DMS153 treated with DMSO at 0.1 percent for 48 hours (cell line): ENCODE data around the gene MTUS2.

Experiments
- DNase-seq: peaks from one replicate; lab custom pipeline; 2025; ENCODE audit not compliant: unreplicated experiment; lab: John Stamatoyannopoulos, UW

The MTUS2 gene

DNA sequence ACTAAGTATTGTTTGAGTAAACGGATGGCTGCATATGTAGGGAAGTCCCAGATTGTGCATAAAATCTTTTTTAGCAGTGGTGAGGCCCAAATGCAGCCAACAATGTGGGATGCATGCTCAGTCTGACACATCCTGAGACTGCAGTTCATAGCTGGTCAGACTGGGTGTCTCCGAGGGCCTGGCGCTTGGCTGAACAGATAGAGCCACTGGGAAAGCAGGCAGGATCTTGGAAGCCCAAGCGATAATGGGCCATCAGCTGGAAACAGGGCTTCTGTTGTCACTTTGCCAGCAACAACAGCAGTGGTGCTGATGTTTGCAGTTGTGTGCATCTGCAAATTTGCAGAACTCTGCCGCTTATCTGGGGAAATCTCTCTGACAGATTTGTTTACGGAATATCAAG lies 36.1 kb downstream of the MTUS2 start:
- DNase-seq: no peak

DNA sequence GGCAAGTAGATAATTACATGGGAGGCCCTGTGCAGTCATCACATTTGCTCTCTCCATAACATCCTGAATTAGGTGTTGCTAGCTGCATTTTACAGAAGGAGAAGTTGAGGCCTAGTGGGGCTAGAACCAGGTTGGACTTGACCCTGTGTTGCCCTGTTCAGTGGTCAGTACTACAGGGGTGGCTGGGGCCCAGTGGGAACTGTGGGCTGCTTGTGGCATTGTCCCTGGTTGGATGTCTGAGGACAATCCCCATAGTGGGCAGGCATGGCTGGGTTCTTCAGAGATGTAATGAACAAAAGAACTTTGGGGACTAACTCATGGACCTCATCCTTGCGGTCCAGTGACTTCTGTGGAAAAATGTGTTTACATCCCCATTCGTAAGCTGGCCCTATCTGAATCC lies 38.9 kb downstream of the MTUS2 start:
- no peak for DNase-seq

DNA sequence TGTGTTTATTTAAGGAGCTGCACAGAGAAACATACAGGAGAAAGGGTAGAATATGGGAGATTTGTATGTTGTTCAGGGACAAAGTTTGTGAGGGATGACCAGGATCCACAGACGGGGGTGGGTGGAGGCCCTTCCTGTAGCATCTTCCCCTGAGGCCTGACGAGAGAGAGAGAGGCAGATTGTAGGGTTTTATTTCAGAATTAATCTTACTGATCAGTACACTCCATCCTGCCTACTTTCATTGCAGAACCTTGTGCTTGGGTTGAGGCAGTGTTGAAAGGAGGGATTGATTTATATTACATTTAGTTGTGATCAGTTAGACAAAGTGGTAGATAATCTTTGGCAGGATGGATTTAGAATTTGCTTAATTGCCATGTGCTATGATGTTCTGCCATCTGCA lies 39.6 kb downstream of the MTUS2 start:
- DNase-seq: no peak

DNA sequence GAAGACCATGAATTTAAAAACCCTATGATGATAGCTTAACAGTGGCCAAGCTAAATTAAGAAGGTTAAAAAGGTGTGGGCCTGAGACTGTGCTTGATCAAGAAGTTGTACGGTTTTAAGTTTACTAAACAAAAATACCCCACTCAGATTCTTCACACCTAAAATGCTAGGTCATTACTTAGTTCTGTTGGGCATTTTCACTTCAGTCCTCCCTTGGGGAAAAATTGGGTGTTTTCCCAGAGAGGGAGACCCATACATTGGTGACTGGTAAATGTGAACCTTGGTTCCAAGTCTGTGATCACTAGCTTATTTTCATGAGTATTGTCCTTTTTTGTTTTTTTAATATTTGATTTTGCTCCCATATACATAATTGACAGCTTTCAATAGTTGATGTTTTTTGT lies 44.4 kb downstream of the MTUS2 start:
- DNase-seq: no peak

DNA sequence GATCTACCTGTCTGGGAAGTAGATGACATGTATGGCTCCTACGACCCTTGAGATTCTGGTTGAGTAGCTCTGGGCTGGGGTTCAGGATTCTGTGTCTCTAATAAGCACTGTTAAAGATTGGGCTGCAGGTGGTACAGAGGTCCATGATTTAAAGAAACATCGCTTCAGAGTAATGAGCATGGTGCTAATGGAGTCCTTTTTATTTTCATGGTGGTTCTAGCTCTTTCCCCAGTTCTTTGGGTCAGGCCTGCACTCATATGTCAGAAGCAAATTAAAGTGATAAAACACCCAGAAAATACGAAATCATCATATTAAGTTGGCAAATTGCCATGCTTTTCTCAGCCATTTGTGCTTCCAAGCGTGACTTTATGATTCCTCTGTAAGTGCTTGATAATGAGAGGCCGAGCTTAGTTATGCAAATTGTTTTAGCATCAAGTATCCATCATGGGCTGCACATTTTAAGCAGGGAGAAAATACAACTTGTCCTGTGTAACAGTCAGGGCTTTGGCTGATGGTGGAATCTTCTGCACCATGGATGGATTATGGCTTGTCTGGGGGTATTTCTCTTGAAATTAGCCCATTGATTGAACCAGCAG lies 45.1 kb downstream of the MTUS2 start:
- DNase-seq: no peak

- DNase-seq: no peak
These were observed 45.8 kb downstream of the MTUS2 start for GRCh38 chr13:28865951-28866350.

GRCh38 chr13:28866932-28867331 lies 46.8 kb downstream of the MTUS2 start:
- DNase-seq: no peak

DNA sequence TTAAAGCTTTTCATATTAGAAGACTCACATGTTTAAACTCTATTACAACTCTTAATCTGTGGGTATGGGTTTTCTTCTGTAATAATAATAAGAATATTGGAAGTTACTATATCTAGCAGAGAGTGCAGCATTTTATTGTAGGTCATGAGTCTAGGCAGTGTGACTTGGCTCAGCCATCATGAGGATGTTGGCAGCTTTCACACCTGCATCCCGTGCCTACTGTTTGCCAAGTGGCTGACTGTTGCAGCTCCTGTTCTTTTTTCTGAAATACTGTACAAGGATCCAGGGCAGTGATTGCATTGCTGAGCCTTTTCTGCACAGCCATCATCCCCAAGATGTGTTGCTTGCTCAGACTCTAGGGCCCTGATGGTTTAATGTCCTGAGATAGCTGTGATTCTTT lies 47.4 kb downstream of the MTUS2 start:
- no peak for DNase-seq

DNA sequence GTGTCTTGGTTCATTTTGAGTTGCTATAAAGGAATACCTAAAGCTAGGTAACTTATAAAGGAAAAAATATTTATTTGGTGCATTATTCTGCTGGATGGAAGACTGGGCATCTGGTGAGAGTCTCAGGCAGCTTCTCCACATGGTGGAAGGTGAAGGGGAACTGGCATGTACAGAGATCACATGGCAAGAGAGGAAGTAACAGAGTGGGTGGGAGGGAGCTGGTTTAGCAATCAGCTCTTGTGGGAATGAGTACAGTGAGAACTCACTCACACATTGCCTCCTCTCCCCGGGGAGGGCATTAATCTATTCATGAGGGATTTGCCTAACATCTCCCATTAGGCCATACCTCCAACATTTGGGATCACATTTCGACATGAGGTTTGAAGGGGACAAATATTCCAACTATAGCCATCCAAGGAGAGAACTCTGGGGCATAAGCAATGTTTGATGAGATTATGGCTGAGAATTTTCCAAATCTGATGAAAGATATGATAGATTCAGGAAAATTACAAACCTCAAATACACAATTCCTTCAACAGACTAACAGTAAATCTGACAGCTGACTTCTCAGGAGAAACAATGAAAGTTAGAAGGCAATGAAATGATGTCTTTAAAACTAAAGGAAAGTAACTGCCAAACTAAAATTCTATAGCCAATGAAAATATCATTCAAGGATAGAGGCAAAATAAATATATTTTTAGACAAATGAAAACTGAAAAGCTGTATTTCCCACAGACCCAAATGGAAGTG lies 52.5 kb downstream of the MTUS2 start:
- DNase-seq: no peak

DNA sequence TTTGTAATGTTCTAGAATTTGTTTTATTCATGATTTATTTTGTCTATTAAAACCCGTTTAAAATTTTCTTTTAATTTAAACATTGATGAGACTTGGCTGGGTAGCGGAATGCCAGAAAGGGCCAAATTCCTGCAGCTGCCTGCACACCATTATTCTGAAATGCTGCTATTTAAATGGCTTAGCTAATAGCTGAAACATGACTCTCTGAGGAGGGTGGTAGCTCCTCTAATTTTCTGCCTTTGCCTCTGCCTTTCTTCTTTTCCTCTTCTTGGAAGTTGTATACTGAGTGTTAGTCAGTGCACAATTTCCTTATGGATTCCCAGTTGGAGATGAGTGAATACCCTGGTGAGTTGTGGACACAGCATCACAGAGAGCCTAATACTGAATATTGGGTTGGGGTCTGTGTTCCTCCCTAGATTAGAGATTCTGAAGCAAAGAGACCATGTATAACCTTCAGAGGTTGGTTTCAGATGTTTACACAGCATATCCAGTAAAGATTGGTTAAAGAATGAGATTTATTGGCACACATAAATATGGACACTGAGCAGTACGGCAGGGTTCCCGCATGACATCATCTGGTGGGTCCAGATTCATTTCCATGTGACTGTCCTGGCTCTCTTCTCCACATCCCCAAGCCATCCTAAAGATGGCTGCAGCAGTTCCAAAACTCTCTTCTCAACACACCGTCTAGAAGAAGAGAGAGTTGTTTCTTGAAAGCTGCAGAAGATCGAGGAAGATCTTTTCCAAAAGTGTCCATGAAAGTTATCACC lies 55.9 kb downstream of the MTUS2 start:
- no peak for DNase-seq

GRCh38 chr13:28877408-28877807 lies 57.3 kb downstream of the MTUS2 start:
- DNase-seq: no peak

- no peak for DNase-seq
These were observed 65.0 kb downstream of the MTUS2 start for GRCh38 chr13:28885181-28885580.

DNA sequence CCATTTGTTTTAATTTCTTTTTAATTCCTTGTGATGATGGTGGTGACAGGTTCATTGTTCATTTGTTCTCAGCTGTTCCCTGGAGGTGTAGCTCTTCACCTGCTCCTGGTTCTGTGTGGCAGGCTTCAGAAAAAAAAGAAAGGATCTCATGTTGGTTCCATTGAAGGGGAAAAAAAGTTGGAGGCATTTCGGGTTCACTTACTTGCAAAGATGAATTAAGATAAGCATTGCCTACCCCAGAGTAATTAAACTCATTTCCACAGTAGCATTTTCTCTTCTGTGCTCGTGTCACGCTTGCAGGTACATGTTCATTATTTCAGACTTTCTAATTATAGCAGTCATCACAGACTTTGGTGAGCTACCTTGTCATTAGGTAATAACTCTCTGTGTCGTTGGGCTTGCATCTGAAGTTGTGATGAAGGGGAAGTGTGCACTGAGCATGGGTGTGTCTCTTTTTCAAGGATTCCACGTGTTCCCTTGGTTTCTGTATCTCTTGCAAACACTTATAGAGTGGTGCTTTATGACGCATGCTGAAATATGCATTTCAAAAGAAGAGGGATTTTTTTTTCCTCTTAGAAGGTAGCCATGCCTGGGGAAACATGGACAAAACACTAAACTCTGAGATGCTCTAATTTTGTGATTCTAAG lies 69.1 kb downstream of the MTUS2 start:
- no peak for DNase-seq

- DNase-seq: no peak
These were observed 70.6 kb downstream of the MTUS2 start for GRCh38 chr13:28890712-28891111.

DNA sequence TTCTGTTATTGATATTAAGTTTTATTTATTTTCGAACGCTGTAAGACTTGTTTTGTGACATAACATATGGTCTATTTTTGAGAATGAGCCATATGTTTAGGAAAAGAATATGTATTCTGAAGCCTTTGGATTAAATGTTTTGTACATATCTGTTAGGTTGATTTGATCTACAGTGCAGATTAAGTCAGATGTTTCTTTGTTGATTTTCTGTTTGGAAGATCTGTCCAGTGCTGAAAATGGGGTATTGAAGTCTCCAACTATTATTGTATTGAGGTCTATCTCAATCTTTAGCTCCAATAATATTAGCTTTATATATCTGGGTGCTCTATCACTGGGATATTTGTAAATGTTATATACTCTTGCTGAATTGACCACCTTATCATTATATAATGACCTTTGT lies 97.9 kb downstream of the MTUS2 start:
- no peak for DNase-seq

GRCh38 chr13:28922341-28922740 lies 102.2 kb downstream of the MTUS2 start:
- no peak for DNase-seq

- no peak for DNase-seq
These were observed 115.0 kb downstream of the MTUS2 start for GRCh38 chr13:28935104-28935503.

GRCh38 chr13:28942906-28943305 lies 122.8 kb downstream of the MTUS2 start:
- no peak for DNase-seq

- DNase-seq: no peak
These were observed 133.7 kb downstream of the MTUS2 start for GRCh38 chr13:28953714-28954418.

- DNase-seq: no peak
These were observed 134.2 kb downstream of the MTUS2 start for GRCh38 chr13:28954419-28954725.

DNA sequence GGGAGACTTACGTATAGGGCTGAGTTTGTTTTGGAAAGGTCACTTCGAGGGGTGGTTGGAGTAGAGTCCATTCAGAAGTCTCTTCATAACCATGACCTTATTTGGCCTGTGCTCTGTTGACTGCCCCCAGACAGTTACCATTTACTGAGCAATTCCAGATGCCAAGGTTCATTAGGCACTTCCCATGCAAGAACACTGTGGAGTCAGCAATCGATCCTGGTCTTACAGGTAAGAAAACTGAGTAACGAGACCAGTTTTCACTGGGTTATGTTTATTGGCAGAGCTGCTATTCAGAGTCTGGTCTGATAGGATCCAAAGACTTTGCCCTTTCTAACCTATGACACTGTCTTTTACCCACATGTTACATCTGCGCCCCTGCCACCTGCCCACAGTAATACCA lies 134.7 kb downstream of the MTUS2 start:
- DNase-seq: no peak
